H9 (cell line): Measurements from ENCODE around the gene ACACA. TPM values are rescaled to one million over a fixed set of nuclear protein-coding genes. Genes with fewer than 3 reads are reported as not detected.

Experiments
- DNase-seq: peaks from one replicate; pipeline ENCODE4 v3.0.0-alpha.2; 2017
- H2AFZ ChIP-seq: one replicate; pipeline ENCODE4 v1.6.1; 2013; ENCODE audit warnings: mild to moderate bottlenecking, low read length, control low read depth, moderate library complexity
- H2AK5ac ChIP-seq: 2 replicates; pipeline ENCODE4 v1.6.1; 2013; ENCODE audit warnings: low read length, control low read depth, mixed read lengths; ENCODE audit not compliant: insufficient read length
- H2BK120ac ChIP-seq: one replicate; pipeline ENCODE4 v1.6.1; 2013; ENCODE audit warnings: low read depth, mild to moderate bottlenecking, low read length, control low read depth, inconsistent platforms; ENCODE audit not compliant: poor library complexity, severe bottlenecking
- H2BK12ac ChIP-seq: 2 replicates; pipeline ENCODE4 v1.6.1; 2013; ENCODE audit warnings: low read length, control low read depth, mixed read lengths, low read depth; ENCODE audit not compliant: insufficient read length
- H2BK15ac ChIP-seq: 2 replicates; pipeline ENCODE4 v1.6.1; 2013; ENCODE audit warnings: low read depth, low read length, control low read depth
- H2BK20ac ChIP-seq: one replicate; pipeline ENCODE4 v1.6.1; 2013; ENCODE audit warnings: low read depth, mild to moderate bottlenecking, low read length, control low read depth, inconsistent platforms; ENCODE audit not compliant: poor library complexity, severe bottlenecking
- H2BK5ac ChIP-seq: 2 replicates; pipeline ENCODE4 v1.6.1; 2013; ENCODE audit warnings: low read length, control low read depth, mixed read lengths; ENCODE audit not compliant: insufficient read length
- H3K14ac ChIP-seq: 2 replicates; pipeline ENCODE4 v1.6.1; 2013; ENCODE audit warnings: low read length, control low read depth; ENCODE audit not compliant: insufficient read depth
- H3K18ac ChIP-seq: 2 replicates; pipeline ENCODE4 v1.6.1; 2013; ENCODE audit warnings: low read depth, mild to moderate bottlenecking, mixed read lengths, low read length, control low read depth; ENCODE audit not compliant: insufficient read length
- H3K23ac ChIP-seq: 2 replicates; pipeline ENCODE4 v1.6.1; 2013; ENCODE audit warnings: low read length, control low read depth, mixed read lengths, low read depth; ENCODE audit not compliant: insufficient read length
- H3K23me2 ChIP-seq: 2 replicates; pipeline ENCODE4 v1.6.1; 2013; ENCODE audit warnings: low read depth, mild to moderate bottlenecking, mixed read lengths, low read length, control low read depth; ENCODE audit not compliant: insufficient read length, poor library complexity, severe bottlenecking
- H3K27ac ChIP-seq: 2 replicates; pipeline ENCODE4 v1.5.1; 2013; ENCODE audit warnings: low read length, control low read depth, mixed read lengths, low read depth; ENCODE audit not compliant: insufficient read length
- H3K27me3 ChIP-seq: 2 replicates; pipeline ENCODE4 v1.6.1; 2013; ENCODE audit warnings: low read length, control low read depth, inconsistent platforms; ENCODE audit not compliant: insufficient read depth
- H3K4ac ChIP-seq: 2 replicates; pipeline ENCODE4 v1.6.1; 2013; ENCODE audit warnings: low read depth, mild to moderate bottlenecking, control low read depth, inconsistent platforms, low read length, moderate library complexity
- H3K4me1 ChIP-seq: 2 replicates; pipeline ENCODE4 v1.6.1; 2013; ENCODE audit warnings: low read length, control low read depth, inconsistent platforms; ENCODE audit not compliant: insufficient read depth
- H3K4me2 ChIP-seq: 2 replicates; pipeline ENCODE4 v1.6.1; 2013; ENCODE audit warnings: low read length, control low read depth, mixed read lengths; ENCODE audit not compliant: insufficient read length, insufficient read depth
- H3K56ac ChIP-seq: 2 replicates; pipeline ENCODE4 v1.6.1; 2013; ENCODE audit warnings: low read depth, mild to moderate bottlenecking, mixed read lengths, low read length, control low read depth; ENCODE audit not compliant: insufficient read length
- H3K79me1 ChIP-seq: 2 replicates; pipeline ENCODE4 v1.6.1; 2013; ENCODE audit warnings: low read depth, mild to moderate bottlenecking, moderate library complexity, low read length, control low read depth, inconsistent platforms; ENCODE audit not compliant: insufficient read depth, poor library complexity, severe bottlenecking
- H3K79me2 ChIP-seq: 2 replicates; pipeline ENCODE4 v1.6.1; 2013; ENCODE audit warnings: low read length, control low read depth, inconsistent platforms; ENCODE audit not compliant: insufficient read depth
- H3K9ac ChIP-seq: 2 replicates; pipeline ENCODE4 v1.6.1; 2013; ENCODE audit warnings: low read length, control low read depth, mixed read lengths; ENCODE audit not compliant: insufficient read length; ENCODE audit errors: extremely low read depth
- H3K9me3 ChIP-seq: one replicate; pipeline ENCODE4 v1.6.1; 2013; ENCODE audit warnings: low read depth, low read length, inconsistent platforms; ENCODE audit not compliant: control insufficient read depth
- H3T11ph ChIP-seq: one replicate; pipeline ENCODE4 v1.6.1; 2013; ENCODE audit warnings: mild to moderate bottlenecking, low read length, control low read depth, inconsistent platforms
- H4K20me1 ChIP-seq: one replicate; pipeline ENCODE4 v1.6.1; 2013; ENCODE audit not compliant: control insufficient read depth, insufficient read length, insufficient read depth
- H4K5ac ChIP-seq: 2 replicates; pipeline ENCODE4 v1.6.1; 2013; ENCODE audit warnings: low read depth, mild to moderate bottlenecking, mixed read lengths, low read length, control low read depth; ENCODE audit not compliant: insufficient read length
- H4K8ac ChIP-seq: replicated peaks from 2 replicates; pipeline ENCODE4 v1.6.1; 2013; ENCODE audit warnings: low read length, control low read depth, mixed read lengths, low read depth; ENCODE audit not compliant: insufficient read length
- H4K91ac ChIP-seq: 2 replicates; pipeline ENCODE4 v1.6.1; 2013; ENCODE audit warnings: low read depth, mild to moderate bottlenecking, moderate library complexity, mixed read lengths, low read length, control low read depth; ENCODE audit not compliant: insufficient read length
- H3K27ac Mint-ChIP-seq, 3 experiments: 2 replicates in 2 of 3; 3 replicates in 1 of 3; pipeline ENCODE4 v1.8.0; 2020 to 2021; ENCODE audit warnings: mixed read lengths in 3 of 3, mild to moderate bottlenecking in 1 of 3, moderate library complexity in 1 of 3
- H3K27me3 Mint-ChIP-seq: 2 replicates; pipeline ENCODE4 v1.8.0; 2021; ENCODE audit warnings: low read depth, mild to moderate bottlenecking, moderate library complexity, mixed read lengths
- H3K36me3 Mint-ChIP-seq, 3 experiments: 2 replicates in 2 of 3; 3 replicates in 1 of 3; pipeline ENCODE4 v1.8.0; 2020 to 2021; ENCODE audit warnings: low read depth in 3 of 3, mixed read lengths in 3 of 3; ENCODE audit not compliant: insufficient read depth in 1 of 3
- H3K4me1 Mint-ChIP-seq, 2 experiments: 2 replicates each; pipeline ENCODE4 v1.8.0; 2020; ENCODE audit warnings: mixed read lengths in 2 of 2
- H3K4me3 Mint-ChIP-seq, 2 experiments: 2 replicates in 1 of 2; 3 replicates in 1 of 2; pipeline ENCODE4 v1.8.0; 2020 to 2021; ENCODE audit warnings: mild to moderate bottlenecking in 2 of 2, mixed read lengths in 2 of 2, moderate library complexity in 1 of 2
- H3K9me3 Mint-ChIP-seq, 2 experiments: 2 replicates in 1 of 2; 3 replicates in 1 of 2; pipeline ENCODE4 v1.8.0; 2020; ENCODE audit warnings: mild to moderate bottlenecking in 2 of 2, mixed read lengths in 2 of 2, moderate library complexity in 1 of 2
- CTCF ChIP-seq: fragments of 200-600 bp; sonication (generic); conservative IDR thresholded peaks from 3 replicates; pipeline ENCODE4 v1.8.0; 2021; ENCODE audit warnings: antibody characterized with exemption, mild to moderate bottlenecking
- WGBS: extraction: QIAGEN DNeasy Blood & Tissue Kit; methylation state at CpG from one replicate; pipeline ENCODE4 v1.1.7; 2013; ENCODE audit warnings: missing lambda C conversion rate, low lambda C conversion rate, mixed read lengths; ENCODE audit not compliant: insufficient read length; ENCODE audit errors: extremely low coverage; 5-methylcytosine and 5-hydroxymethylcytosine counted together
- total RNA-seq: library from RNA; stranded (reverse); gene quantifications from 2 replicates; pipeline ENCODE4 v1.2.1, GENCODE V29; 2021

Gene ACACA
- total RNA-seq, 1 experiment from 2014 or later = 135 TPM

GRCh38 chr17:37118366-37119137 lies 288.1 kb downstream of the ACACA start:
- H2BK20ac ChIP-seq = no peak overlapping the region
- H3K23ac ChIP-seq = no peak overlapping the region
- TF ChIP-seq CTCF = no peak
- H3K4me1 ChIP-seq = peaks cover 2% of the 10 kb centered on the region; the same call in 1 of the 2 replicates
- H3K9me3 Mint-ChIP-seq = no peaks in the 10 kb centered on the region
- no peak overlapping the region for H4K91ac ChIP-seq
- no peak overlapping the region for H2BK5ac ChIP-seq
- no peak overlapping the region for H3T11ph ChIP-seq
- peaks cover 40 to 44% of the 10 kb centered on the region in 2 experiments for H3K4me1 Mint-ChIP-seq
- H3K27ac Mint-ChIP-seq = peak overlapping the region in 2 of 3 experiments; percentile 77 to 97; a peak in 4 of 7 replicates
- no peak overlapping the region for H4K5ac ChIP-seq
- no peak overlapping the region for H2BK15ac ChIP-seq
- H3K36me3 Mint-ChIP-seq = peaks cover 28 to 64% (median 52%) of the 10 kb centered on the region in 3 experiments
- H3K4me3 Mint-ChIP-seq = no peak overlapping the region
- H3K18ac ChIP-seq = no peak overlapping the region
- no peaks in the 10 kb centered on the region for H3K79me2 ChIP-seq
- H3K9me3 ChIP-seq = no peaks in the 10 kb centered on the region
- no peak overlapping the region for H3K56ac ChIP-seq
- WGBS = no CpG with 5 or more reads among the region's 3 CpGs
- no peak overlapping the region for H3K4ac ChIP-seq
- H2BK12ac ChIP-seq = no peak overlapping the region
- no peak overlapping the region for H2BK120ac ChIP-seq
- H3K4me2 ChIP-seq = no peak overlapping the region
- DNase-seq = no peak
- no peaks in the 10 kb centered on the region for H3K27me3 Mint-ChIP-seq
- H3K9ac ChIP-seq = no peak overlapping the region
- H3K79me1 ChIP-seq = no peaks in the 10 kb centered on the region
- H2AK5ac ChIP-seq = no peak overlapping the region
- no peak overlapping the region for H4K8ac ChIP-seq
- H3K14ac ChIP-seq = no peak overlapping the region
- H2AFZ ChIP-seq = no peak overlapping the region
- H3K27ac ChIP-seq = no peak overlapping the region
- H3K23me2 ChIP-seq = no peaks in the 10 kb centered on the region
- no peaks in the 10 kb centered on the region for H4K20me1 ChIP-seq
- no peaks in the 10 kb centered on the region for H3K27me3 ChIP-seq
